DMS153 treated with DMSO at 0.1 percent for 48 hours (cell line): ENCODE measurements around the gene RPL35A.
"Not testable (repeated sequence)": the region's sequence is repeated elsewhere in the genome, so short reads cannot be mapped to it uniquely, and the experiment has no call there.

Source experiments
- DNase-seq: peaks from one replicate; lab custom pipeline; 2025; ENCODE audit not compliant: unreplicated experiment; lab: John Stamatoyannopoulos, UW

The RPL35A gene

DNA sequence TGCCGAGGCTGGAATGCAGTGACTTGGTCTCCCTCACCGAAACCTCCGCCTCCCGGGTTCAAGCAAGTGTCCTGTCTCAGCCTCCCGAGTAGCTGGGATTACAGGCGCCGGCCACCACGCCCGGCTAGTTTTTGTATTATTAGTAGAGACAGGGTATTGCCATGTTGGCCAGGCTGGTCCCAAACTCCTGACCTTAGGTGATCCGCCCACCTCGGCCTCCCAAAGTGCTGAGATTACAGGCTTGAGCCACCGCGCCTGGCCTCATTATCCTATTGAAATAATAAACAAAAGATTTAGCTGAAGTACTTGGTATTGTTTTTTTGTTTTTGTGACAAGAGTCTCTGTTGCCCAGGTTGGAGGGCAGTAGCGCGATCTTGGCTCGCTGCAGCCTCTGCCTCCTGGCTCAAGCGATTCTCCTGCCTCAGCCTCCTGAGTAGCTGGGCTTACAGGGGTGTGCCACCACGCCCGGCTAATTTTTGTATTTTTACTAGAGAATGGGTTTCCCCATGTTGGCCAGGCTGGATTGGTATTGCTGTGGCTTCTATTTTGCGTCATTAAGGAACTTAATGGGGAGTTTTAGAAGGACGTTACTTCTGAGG is 1.5 kb downstream of the RPL35A start:
- DNase-seq, result no peak

DNA sequence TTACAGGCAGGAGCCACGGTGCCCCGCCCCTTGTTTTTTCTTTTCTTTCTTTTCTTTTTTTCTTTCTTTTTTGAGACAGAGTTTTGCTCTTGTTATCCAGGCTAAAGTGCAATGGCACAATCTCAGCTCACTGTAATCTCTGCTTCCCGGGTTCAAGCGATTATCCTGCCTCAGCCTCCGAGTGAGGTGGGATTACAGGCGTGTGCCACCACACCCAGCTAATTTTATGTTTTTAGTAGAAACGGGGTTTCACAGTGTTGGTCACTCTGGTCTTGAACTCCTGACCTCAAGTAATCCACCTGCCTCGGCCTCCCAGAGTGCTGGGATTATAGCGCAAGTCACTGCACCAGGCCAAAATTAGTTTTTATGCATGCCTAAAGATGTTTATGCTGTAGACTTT is 2.5 kb downstream of the RPL35A start:
- no peak for DNase-seq

DNA sequence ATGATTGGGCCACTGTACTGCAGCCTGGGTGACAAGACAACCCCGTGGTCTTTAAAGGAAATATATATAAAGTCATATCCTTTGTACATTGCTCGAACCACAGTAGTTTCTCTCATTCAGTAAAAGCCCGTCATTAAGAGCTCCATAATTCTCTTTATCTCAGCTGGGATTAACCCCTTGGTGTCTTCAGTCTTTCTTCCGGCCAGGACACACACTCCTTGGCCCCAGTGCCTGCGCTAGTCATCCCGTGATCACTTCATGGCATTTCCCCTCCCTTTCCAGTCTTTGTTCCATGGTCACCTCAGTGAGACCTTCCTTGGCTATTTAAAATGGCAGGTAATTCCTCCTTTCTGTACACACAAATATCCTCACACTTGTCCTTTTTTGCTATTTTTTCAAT is 3.3 kb downstream of the RPL35A start:
- DNase-seq, result no peak

DNA sequence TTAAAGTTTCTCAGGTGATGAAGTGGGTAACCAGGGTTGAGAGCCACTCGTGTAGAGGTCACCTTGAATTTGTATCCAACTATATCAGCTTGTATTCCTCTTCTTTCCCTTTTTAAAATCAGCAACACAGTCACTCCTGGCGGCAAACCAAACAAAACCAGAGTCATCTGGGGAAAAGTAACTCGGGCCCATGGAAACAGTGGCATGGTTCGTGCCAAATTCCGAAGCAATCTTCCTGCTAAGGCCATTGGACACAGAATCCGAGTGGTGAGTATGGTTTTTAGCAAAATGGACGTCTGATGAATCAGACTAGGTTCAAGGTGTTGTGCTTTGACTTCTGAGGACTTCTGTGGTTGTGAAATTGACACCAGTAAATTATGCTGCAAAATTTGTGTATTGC is 3.9 kb downstream of the RPL35A start:
- no peak for DNase-seq

DNA sequence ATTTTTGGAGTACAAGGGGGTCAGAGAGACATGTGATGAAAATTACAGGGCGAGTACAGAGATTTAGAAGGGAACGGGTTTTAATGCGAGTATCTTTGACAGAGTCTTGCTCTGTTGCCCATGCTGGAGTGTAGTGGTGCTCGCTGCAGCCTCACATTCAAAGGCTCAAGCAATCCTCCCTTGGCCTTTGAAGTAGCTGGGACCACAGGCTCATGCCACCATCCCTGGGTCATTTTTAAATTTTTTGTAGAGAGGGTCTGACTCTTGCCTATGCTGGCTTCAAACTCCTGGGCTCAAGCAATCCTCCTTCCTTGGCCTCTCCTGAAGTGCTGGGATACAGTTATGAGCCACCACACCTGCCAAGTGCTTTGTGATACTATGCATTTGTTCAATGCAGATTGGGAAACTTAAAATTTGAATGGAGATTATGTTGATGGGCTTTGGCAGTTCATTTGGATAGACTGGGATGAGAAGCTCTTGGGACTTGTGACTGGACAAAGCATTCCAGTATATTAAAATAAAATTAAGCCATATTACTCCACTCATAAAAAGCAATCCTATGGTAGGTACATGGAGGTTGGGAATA is 6.0 kb downstream of the RPL35A start:
- no peak for DNase-seq

DNA sequence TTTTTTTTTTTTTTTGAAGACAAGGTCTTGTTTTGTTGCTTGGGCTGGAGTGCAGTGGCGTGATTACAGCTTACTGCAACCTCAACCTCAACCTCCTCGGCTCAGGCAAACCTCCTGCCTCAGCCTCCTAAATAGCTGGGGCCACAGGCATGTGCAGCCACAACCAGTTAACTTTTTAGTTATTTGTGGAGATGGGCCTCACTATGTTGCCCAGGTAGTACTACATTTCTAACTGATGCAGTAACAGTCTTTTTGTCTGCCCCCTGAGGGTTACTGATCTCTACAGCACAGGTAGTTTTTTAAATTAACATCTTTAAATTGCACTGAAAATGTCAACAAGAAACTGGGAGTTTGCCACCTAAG is 6.6 kb downstream of the RPL35A start:
- DNase-seq, result no peak

DNA sequence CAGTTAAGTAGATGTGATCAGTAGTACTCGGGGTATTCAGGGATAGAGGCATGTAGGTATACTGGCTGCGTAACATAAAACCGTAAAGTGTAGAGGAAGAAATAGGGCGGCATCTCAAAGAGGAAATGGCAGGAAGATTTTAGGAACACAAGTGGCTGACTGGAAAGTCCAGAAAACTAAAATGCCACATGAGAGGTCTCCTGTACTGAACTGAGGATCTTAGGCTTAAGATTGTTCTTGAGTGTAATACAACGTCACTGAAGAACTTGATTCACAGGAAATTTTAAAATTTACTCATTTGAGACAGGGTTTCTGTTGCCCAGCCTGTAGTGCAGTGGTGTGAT is 7.8 kb downstream of the RPL35A start:
- no peak for DNase-seq

DNA sequence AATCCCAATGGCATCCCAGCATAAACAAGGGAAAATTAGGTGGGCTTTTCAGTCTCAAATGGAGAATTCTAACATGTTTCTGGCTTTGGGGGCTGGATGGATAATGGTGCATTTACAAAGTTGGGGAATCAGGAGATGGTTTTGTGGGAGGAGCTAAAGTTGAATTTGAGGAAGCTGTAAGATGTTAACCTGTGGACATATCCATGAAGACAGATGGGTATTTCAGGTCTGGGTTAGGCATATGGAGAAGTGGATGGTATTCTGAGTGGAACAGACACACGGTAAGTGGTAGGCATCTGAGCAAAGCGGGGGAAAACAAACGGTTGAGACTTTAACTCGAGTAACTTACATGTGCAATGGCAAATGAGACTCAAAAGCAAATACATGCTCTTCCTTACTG is 8.4 kb downstream of the RPL35A start:
- DNase-seq, result no peak

DNA sequence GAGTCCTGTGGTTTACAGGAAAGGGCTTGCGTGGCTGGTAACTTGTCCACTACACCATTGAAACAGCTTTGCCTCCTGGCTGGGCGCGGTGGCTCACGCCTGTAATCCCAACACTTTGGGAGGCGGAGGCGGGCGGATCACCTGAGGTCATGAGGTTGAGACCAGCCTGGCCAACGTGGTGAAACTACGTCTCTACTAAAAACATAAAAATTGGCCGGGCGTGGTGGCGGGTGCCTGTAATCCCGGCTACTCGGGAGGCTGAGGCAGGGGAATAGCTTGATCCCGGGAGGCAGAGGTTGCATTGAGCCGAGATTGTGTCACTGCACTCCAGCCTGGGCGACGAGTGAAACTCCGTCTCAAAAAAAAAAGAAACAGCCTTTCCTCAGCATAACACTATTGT is 8.9 kb downstream of the RPL35A start:
- DNase-seq, result not testable (repeated sequence)

DNA sequence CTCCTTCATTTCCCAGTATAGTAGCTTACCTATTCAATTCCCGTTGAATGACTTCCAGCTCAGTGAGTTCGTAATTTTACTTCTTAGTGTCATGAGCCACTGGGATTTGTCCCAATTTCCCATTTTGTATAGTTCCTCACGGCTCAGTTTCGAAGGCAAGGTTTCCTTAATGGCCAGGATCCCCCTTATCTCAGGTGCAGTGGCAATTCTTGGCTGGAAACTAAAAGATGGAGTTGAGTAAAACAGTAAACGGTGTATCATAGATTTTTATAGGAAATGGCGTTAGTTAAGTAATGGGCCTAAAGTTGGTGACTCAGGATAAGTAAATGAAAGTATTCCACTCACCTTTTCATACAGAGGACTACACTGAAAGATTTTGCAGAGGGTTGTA is 9.5 kb downstream of the RPL35A start:
- no peak for DNase-seq

DNA sequence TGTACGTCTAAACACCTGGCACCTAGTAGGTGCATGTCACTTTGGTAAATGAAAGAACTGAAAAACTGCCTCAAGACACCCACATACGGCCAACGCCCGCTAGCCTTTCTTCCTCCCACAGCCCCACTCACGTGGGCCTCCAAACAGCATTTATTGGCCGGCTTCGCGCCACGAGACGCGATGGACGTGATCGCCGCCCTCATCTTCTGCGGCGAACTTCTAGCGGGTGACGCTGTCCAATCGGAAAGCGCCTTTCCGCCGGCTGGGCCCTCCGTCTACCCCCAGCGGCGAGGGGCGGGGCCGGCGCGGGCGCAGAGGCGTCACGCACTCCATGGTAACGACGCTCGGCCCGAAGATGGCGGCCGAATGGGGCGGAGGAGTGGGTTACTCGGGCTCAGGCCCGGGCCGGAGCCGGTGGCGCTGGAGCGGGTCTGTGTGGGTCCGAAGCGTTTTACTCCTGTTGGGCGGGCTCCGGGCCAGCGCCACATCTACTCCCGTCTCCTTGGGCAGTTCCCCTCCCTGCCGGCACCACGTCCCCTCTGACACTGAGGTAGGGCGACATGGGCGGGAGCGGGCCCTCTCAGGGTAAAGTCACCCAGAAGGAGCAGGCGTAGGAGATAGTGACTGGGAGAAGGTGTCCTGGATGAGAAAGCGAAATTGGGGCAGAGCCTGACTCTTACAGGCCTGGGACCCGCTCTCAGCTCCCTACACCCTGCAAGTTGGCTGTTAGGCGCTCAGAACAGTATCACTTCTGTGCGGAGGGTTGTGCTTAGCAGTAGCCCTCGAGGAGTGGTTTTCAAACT is 10.1 kb downstream of the RPL35A start, which contains the start of gene LMLN:
Gene LMLN (plus strand): TSS at position 327 of the 803 bp plus-strand sequence. CDS start 29 bp downstream, at position 356.
- peak; percentile 92 for DNase-seq

DNA sequence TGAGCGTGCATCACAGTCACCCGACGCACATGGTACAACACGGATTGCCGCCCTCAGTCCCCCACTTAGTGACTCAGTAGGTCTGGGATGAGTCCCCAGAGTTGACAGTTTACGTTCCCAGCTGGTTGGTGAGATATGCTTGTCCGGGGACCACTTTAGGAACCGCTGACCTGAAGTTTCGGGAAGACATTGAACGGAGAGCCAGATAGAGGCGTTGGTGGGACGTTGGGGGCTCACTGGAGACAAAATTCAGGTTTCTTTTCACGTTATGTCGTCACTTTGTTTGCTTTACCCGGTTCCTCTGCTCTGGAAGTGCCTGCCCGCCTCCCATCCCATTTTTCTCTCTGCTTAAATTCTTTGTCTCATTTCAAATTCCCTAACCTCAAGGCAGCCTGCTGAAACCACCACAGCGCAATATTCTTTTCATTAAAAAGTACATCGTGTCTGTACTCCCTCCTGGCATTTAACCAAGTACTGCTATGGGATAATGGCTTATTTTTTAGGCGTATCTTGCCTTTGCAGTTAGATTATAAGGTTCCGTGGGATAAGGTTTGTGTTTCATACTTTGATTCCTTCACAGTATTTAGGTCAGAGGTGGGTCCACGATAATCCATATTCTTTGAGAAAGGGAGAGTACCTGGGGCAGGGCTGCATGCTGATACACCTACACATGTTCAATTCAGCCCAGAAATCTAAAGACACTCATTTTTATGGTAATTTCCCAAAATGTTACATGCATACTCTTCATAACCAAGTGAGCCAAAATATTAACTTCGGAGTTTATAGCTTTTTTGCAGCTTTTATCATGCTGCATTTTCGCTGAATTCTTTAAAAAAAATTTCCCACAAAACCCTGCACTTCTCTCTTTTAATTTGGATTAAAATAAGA is 10.9 kb downstream of the RPL35A start:
- no peak for DNase-seq

DNA sequence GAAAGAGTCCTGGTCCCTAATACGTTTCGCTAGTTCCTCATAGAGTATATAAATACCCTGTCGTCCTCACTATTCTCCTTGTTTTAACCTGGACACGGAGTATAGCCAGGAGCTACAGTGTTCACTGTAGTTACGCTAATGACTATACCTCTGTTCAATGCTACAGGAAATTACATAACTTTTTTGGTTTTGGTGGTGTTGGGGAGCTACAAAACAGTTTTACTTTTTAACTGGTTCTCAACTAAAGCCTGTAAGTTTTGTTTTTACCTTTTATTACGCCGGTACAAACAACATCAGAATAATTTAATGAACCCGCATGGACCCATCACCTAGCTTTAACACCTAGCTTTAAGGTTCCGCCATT is 11.6 kb downstream of the RPL35A start:
- no peak for DNase-seq

DNA sequence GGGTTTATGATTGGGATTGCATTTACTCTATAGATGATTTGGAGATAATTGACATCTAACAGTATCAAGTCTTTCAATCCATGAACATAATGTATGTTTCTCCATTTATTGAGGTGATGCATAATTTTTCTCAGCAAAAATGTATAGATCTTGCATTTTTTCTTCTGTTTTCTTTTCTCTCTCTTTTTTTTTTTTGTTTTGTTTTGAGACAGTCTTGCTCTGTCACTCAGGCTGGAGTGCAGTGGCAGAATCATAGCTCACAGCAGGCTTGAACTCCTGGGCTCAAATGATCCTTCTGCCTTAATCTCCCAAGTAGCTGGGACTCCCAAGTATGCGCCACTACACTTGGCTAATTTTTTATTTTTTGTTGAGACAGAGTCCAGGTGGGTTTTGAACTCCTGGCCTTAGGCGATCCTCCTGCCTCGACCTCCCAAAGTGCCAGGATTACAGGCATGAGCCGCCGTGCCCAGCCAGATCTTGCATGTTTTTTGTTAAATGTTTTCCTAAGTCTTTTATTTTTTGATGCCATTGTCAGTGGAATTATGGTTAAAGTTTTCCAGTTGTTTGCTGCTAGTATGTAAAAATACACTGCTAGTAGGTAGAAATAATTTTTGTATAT is 13.1 kb downstream of the RPL35A start:
- no peak for DNase-seq

DNA sequence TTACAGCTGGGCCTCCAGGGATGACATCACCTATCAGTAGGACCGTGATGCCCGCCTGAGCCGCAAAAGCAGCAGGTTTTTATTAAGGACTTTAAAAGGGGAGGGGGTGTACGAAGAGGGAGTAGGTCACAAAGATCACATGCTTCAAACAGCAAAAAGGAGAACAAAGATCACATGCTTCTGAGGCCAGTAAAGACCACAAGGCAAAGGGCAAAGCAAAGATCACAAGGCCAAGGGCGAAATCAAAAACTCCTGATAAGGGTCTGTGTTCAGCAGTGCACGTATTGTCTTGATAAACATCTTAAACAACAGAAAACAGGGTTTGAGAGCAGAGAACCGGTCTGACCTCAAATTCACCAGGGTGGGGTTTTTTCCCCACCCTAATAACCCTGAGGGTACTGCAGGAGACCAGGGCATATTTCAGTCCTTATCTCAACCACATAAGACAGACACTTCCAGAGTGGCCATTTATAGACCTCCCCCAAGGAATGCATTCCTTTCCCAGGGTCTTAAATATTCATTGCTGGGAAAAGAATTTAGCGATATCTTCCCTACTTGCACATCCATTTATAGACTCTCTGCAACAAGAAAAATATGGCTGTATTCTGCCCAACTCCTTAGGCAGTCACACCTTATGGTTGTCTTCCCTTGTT is 17.5 kb downstream of the RPL35A start:
- not testable (repeated sequence) for DNase-seq

DNA sequence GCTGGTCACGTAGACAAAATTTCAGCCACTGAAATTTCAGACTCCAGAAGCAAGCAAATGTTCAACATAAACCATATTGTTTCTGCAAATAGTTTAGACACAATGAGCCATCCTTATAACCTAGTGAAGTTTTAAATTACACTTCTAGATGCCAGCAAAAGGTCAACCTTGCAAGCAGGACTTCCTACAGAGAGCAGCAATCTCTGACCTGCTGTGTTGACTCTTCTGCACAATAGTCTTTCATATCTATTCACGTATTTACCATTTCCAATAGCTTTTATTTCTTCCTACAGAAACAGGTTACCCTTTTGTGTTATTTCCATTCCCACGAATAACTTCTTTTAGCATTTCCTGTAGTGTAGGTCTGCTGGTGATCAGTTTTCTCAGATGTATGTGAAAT is 20.6 kb downstream of the RPL35A start:
- DNase-seq, result no peak

DNA sequence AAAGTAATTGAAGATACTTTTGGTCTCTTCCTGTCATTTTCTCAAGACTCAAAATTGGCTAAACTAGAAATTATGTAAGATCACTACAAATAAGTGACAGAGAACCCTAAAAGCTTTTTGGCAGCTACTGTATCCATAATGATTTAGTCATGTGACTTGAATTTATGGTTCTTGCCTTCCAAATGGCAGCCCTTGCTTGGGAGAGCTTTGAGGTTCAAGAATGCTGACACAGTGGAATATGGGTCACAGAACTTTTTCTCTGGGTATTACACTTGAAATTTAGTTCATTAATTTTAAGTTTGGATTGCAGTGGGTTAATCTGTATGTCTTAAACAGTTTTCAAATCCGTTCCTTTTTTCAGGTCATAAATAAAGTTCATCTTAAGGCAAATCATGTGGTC is 24.0 kb downstream of the RPL35A start:
- DNase-seq, result no peak

DNA sequence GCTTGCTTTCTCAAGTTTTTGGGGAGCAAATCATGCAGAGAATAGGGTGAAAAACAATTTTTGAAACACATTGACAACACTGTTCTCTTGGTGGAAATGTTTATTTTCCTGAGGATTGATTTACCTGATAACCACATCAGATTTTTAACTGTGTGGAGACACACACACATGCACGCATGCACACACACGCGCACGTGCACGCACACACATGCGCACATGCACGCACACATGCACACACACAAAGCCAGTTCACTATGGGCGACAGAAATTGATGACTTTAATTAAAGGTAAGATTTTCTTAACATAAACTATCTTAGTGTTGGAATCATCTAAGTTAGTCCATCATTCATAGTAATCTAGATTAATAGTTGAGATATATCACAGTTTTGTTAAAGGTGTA is 25.3 kb downstream of the RPL35A start:
- no peak for DNase-seq

DNA sequence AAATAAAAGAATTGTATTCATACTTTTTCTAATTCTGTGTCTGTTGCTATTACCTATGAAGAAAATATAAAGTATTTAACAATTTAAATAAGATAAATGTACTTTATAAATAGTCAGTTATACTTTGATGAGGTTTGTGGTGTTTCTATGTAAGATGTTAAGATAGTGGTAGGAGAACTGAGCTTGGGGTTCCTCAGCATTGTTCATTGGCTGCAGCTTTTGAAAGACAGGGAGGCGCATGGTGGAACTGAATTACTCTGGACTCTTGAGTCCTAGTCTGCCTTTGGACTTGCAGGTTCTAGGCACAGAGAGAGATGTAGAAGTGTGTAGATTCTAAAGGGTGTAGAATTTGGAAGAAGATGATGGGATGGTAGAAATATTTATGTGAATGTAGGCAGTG is 33.1 kb downstream of the RPL35A start:
- no peak for DNase-seq

DNA sequence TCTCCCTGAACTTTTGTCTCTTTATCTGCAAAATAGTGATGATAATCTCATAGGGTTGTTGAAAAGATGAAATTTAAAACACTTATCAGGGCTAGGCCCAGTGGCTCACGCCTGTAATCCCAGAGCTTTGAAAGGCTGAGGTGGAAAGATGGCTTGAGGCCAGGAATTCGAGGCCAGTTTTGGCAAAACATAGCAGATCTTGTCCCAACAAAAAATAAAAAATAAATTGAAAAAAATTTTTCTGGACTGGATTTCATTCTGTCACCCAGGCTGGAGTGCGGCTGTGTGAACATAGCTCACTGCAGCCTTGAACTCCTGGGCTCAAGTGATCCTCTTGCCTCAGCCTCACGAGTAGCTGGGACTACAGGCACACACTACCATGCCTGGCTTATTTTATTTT is 39.7 kb downstream of the RPL35A start:
- DNase-seq, result no peak

DNA sequence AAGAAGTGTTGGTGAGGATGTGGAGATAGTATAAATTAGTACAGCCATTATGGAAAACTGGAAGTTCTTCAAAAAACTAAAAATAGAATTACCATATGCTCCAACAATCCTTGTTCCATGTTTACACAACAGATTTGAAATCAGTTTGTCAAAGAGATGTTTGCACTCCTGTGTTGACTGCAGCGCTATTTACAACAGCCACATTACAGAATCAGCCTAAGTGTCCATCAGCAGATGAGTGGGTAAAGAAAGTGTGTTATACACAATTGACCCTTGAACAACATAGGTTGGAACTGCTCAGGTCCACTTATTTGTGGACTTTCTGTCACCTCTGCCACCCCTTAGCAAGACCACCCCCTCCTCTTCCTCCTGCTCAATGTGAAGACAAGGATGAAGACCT is 44.7 kb downstream of the RPL35A start:
- DNase-seq, result no peak
